HEK293 (cell line): Measurements from ENCODE around the gene WDR45B.

Source experiments
- CTCF ChIA-PET: fragments of 350-600 bp; formaldehyde crosslinking; extraction: SDS; loops from one replicate; lab custom pipeline; 2021; ENCODE audit warnings: antibody characterized with exemption; lab: Yijun Ruan, JAX
- POLR2A ChIA-PET: fragments of 300-600 bp; formaldehyde crosslinking; extraction: SDS; loops from one replicate; lab custom pipeline; 2020; ENCODE audit warnings: antibody characterized with exemption, inconsistent platforms; lab: Yijun Ruan, JAX
- H3K27ac ChIP-seq: fragments of 200-500 bp; sonication (Bioruptor generic); 2 replicates; pipeline ENCODE4 v1.5.1; 2014; ENCODE audit warnings: low read depth, low read length, control low read depth, inconsistent platforms; ENCODE audit errors: extremely low read depth
- H3K36me3 ChIP-seq, 2 experiments: fragments of 200-500 bp in 1 of 2; sonication (Bioruptor generic) in 1 of 2; 1 replicate in 1 of 2; 2 replicates in 1 of 2; pipeline ENCODE4 v1.5.1; 2014 to 2017; ENCODE audit warnings: inconsistent platforms in 2 of 2, low read length in 2 of 2; ENCODE audit not compliant: control insufficient read depth in 2 of 2, insufficient read depth in 1 of 2
- H3K4me1 ChIP-seq: fragments of 200-500 bp; sonication (Bioruptor generic); 2 replicates; pipeline ENCODE4 v1.5.1; 2014; ENCODE audit warnings: mild to moderate bottlenecking, low read length, inconsistent platforms; ENCODE audit not compliant: control insufficient read depth, insufficient read depth
- H3K4me3 ChIP-seq: 2 replicates; pipeline ENCODE4 v1.5.1; 2011; ENCODE audit warnings: low read depth, mild to moderate bottlenecking, control low read depth, low read length, moderate library complexity
- H3K9me3 ChIP-seq: fragments of 200-500 bp; sonication (Bioruptor generic); 2 replicates; pipeline ENCODE4 v1.5.1; 2014; ENCODE audit warnings: low read depth, low read length, inconsistent platforms; ENCODE audit not compliant: control insufficient read depth, insufficient read depth
- ATF2 ChIP-seq: fragments of 450-650 bp; formaldehyde crosslinking; IDR thresholded peaks from 2 replicates; pipeline ENCODE4 v1.5.1; 2016; ENCODE audit warnings: missing biosample characterization, missing genetic modification characterization, low read depth
- BCL11B ChIP-seq: fragments of 450-650 bp; formaldehyde crosslinking; IDR thresholded peaks from 2 replicates; pipeline ENCODE4 v1.5.1; 2016; ENCODE audit warnings: low read depth, missing biosample characterization, missing genetic modification characterization
- CTCF ChIP-seq: fragments of 450-650 bp; formaldehyde crosslinking; IDR thresholded peaks from 2 replicates; pipeline ENCODE4 v1.5.1; 2016; ENCODE audit warnings: missing biosample characterization, missing genetic modification characterization
- OVOL3 ChIP-seq: fragments of 450-650 bp; formaldehyde crosslinking; IDR thresholded peaks from 2 replicates; pipeline ENCODE4 v1.5.1; 2016; ENCODE audit warnings: missing biosample characterization, missing genetic modification characterization
- PBX3 ChIP-seq: sonication (generic); formaldehyde crosslinking; IDR thresholded peaks from 2 replicates; pipeline ENCODE4 v1.8.1; 2022; ENCODE audit warnings: mild to moderate bottlenecking, moderate library complexity, missing genetic modification reagents
- REPIN1 ChIP-seq: fragments of 450-650 bp; formaldehyde crosslinking; IDR thresholded peaks from 2 replicates; pipeline ENCODE4 v1.5.1; 2017; ENCODE audit warnings: missing biosample characterization, missing genetic modification characterization, low read depth
- TRIM28 ChIP-seq: IDR thresholded peaks from 2 replicates; pipeline ENCODE4 v1.6.1; 2011; ENCODE audit warnings: low read length, control low read depth, borderline replicate concordance
- YY1 ChIP-seq: fragments of 450-650 bp; formaldehyde crosslinking; IDR thresholded peaks from 2 replicates; pipeline ENCODE4 v1.5.1; 2018; ENCODE audit warnings: missing biosample characterization, missing genetic modification characterization
- ZBTB1 ChIP-seq: fragments of 450-650 bp; formaldehyde crosslinking; IDR thresholded peaks from 2 replicates; pipeline ENCODE4 v1.5.1; 2016; ENCODE audit warnings: missing biosample characterization, missing genetic modification characterization
- ZBTB6 ChIP-seq: fragments of 450-650 bp; formaldehyde crosslinking; IDR thresholded peaks from 2 replicates; pipeline ENCODE4 v1.5.1; 2017; ENCODE audit warnings: missing biosample characterization, missing genetic modification characterization
- ZBTB7A ChIP-seq: fragments of 450-650 bp; formaldehyde crosslinking; IDR thresholded peaks from 2 replicates; pipeline ENCODE4 v1.5.1; 2016; ENCODE audit warnings: low read depth, missing biosample characterization, missing genetic modification characterization
- ZFHX2 ChIP-seq: fragments of 450-650 bp; formaldehyde crosslinking; conservative IDR thresholded peaks from 2 replicates; pipeline ENCODE4 v1.5.1; 2016; ENCODE audit warnings: missing biosample characterization, missing genetic modification characterization
- ZNF112 ChIP-seq: fragments of 450-650 bp; formaldehyde crosslinking; IDR thresholded peaks from 2 replicates; pipeline ENCODE4 v1.5.0; 2017; ENCODE audit warnings: missing biosample characterization, missing genetic modification characterization
- ZNF114 ChIP-seq: fragments of 450-650 bp; formaldehyde crosslinking; IDR thresholded peaks from 2 replicates; pipeline ENCODE4 v1.5.0; 2017; ENCODE audit warnings: missing biosample characterization, missing genetic modification characterization
- ZNF19 ChIP-seq: fragments of 450-650 bp; formaldehyde crosslinking; IDR thresholded peaks from 2 replicates; pipeline ENCODE4; 2016; ENCODE audit warnings: missing biosample characterization, missing genetic modification characterization, low read depth
- ZNF239 ChIP-seq: fragments of 450-650 bp; formaldehyde crosslinking; IDR thresholded peaks from 2 replicates; pipeline ENCODE4 v1.5.1; 2016; ENCODE audit warnings: missing biosample characterization, missing genetic modification characterization
- ZNF362 ChIP-seq: fragments of 450-650 bp; formaldehyde crosslinking; IDR thresholded peaks from 2 replicates; pipeline ENCODE4 v1.5.1; 2016; ENCODE audit warnings: missing biosample characterization, missing genetic modification characterization
- ZNF366 ChIP-seq: fragments of 450-650 bp; formaldehyde crosslinking; conservative IDR thresholded peaks from 2 replicates; pipeline ENCODE4 v1.5.1; 2016; ENCODE audit warnings: missing biosample characterization, missing genetic modification characterization
- ZNF660 ChIP-seq: fragments of 450-650 bp; IDR thresholded peaks from 2 replicates; pipeline ENCODE4 v1.5.1; 2018; ENCODE audit warnings: missing biosample characterization, mild to moderate bottlenecking, missing genetic modification characterization
- ZNF76 ChIP-seq: fragments of 450-650 bp; formaldehyde crosslinking; IDR thresholded peaks from 2 replicates; pipeline ENCODE4; 2016; ENCODE audit warnings: low read depth, missing biosample characterization, missing genetic modification characterization, borderline replicate concordance
- ZNF791 ChIP-seq: fragments of 450-650 bp; formaldehyde crosslinking; IDR thresholded peaks from 2 replicates; pipeline ENCODE4 v1.5.1; 2016; ENCODE audit warnings: missing biosample characterization, missing genetic modification characterization

The WDR45B gene

GRCh38 chr17:82687871-82688270 is 39.6 kb upstream of the WDR45B start (continued):
- TF ChIP-seq ZNF366 (tag by site-specific recombination) (no peak), ATF2 (tag by site-specific recombination) (no peak), REPIN1 (tag by site-specific recombination) (no peak)

GRCh38 chr17:82687375-82687861 is 39.2 kb upstream of the WDR45B start:
- TF ChIP-seq ZNF112 (tag by site-specific recombination): no peak
- TF ChIP-seq ZNF19 (tag by site-specific recombination): no peak
- TF ChIP-seq ZBTB6: no peak
- no peak for TF ChIP-seq ZNF660 (tag by site-specific recombination)
- TF ChIP-seq ZBTB1 (tag by site-specific recombination): no peak
- no peak for TF ChIP-seq ZNF76 (tag by site-specific recombination)
- no peak for TF ChIP-seq BCL11B (tag by site-specific recombination)
- TF ChIP-seq CTCF (tag by site-specific recombination): no peak
- no peak for TF ChIP-seq ZNF362
- no peak for TF ChIP-seq ZNF114
- TF ChIP-seq TRIM28: no peak
- TF ChIP-seq PBX3 (CRISPR knock-in tag): no peak
- no peak for TF ChIP-seq OVOL3 (tag by site-specific recombination)
- no peak for TF ChIP-seq ZBTB7A
- no peak for TF ChIP-seq ZNF239 (tag by site-specific recombination)
- no peak for TF ChIP-seq YY1 (tag by site-specific recombination)
- no peak for TF ChIP-seq ZFHX2
- no peak for TF ChIP-seq ZNF791 (tag by site-specific recombination)
- CTCF ChIA-PET: interaction anchor here (1.3 to 1.6 kb wide), 2 partner anchors 21 to 94 kb away, joined by 3 read pairs; no protein-coding TSS in a partner anchor
- Histone ChIP-seq H3K36me3 (peaks cover 3 to 8% of the 10 kb centered on the region in 2 experiments; a peak in 2 of 3 replicates), H3K4me3 (no peak overlapping the region), H3K4me1 (no peaks in the 10 kb centered on the region), H3K27ac (no peak overlapping the region), H3K9me3 (no peaks in the 10 kb centered on the region)
- POLR2A ChIA-PET: interaction anchor here (1.4 kb wide), 1 partner anchor 29 kb away, joined by 8 read pairs; the partner anchor contains the start of gene FN3KRP
